ENCODE measurements around the gene KCNN1. TPM values are rescaled to one million over a fixed set of nuclear protein-coding genes. Genes with fewer than 3 reads are reported as not detected.

KCNN1 gene
- polyA plus RNA-seq, 1 donor from 2014 or later: 9.9 TPM

DNA sequence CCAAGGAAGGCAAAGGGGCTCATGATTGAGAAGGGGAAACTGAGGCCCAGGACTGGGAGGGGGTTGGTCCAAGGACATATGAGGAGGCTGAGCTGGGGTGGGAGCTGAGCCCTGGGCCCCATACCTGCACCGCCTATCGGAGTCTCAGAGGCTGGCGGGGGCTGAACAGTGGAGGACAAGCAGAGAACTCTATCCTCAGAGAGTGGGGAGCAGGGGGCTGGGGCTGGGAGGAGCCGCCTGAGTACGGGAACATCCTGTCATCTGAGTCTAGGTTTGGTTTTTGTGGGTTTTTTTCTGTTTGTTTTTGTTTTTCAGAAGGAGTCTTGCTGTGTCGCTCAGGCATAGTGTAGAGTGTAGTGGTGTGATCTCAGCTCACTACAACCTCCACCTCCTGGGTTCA, 47.3 kb downstream of the KCNN1 start:
- Histone ChIP-seq H3K9me2 (ENCODE audit: insufficient read depth, low read length) (no peaks in the 10 kb centered on the region), H3K36me3 (ENCODE audit: insufficient read depth, low read length) (no peaks in the 10 kb centered on the region), H3K4me3 (ENCODE audit: low read length) (no peak overlapping the region), H3K9ac (ENCODE audit: low read length) (no peak overlapping the region), H2AFZ (ENCODE audit: low read depth, low read length) (no peak overlapping the region), H3K27ac (ENCODE audit: low read length) (no peak overlapping the region), H4K20me1 (ENCODE audit: insufficient read depth) (no peaks in the 10 kb centered on the region), H3K79me2 (replicated peaks; ENCODE audit: insufficient read depth, low read length) (no peaks in the 10 kb centered on the region), H3K4me2 (ENCODE audit: low read length) (no peak overlapping the region), H3K9me3 (ENCODE audit: low read length) (no peaks in the 10 kb centered on the region), H3F3A (ENCODE audit: insufficient read depth, low read length, poor library complexity, severe bottlenecking) (no peaks in the 10 kb centered on the region), H3K27me3 (ENCODE audit: insufficient read depth, low read depth, low read length) (no peaks in the 10 kb centered on the region)
- TF ChIP-seq TAF1 (IDR thresholded peaks at IDR 0.05; ENCODE audit: low read depth) (no peak), SMC3 (conservative IDR thresholded peaks at IDR 0.05; ENCODE audit: poor library complexity) (no peak), POLR2AphosphoS5 (IDR thresholded peaks at IDR 0.05) (no peak), MXI1 (conservative IDR thresholded peaks at IDR 0.05; ENCODE audit: poor library complexity, severe bottlenecking) (no peak), EP300 (conservative IDR thresholded peaks at IDR 0.05; ENCODE audit: poor library complexity, severe bottlenecking) (no peak), RAD21 (conservative IDR thresholded peaks at IDR 0.05) (no peak)
- TF ChIP-seq, protein P1, sequence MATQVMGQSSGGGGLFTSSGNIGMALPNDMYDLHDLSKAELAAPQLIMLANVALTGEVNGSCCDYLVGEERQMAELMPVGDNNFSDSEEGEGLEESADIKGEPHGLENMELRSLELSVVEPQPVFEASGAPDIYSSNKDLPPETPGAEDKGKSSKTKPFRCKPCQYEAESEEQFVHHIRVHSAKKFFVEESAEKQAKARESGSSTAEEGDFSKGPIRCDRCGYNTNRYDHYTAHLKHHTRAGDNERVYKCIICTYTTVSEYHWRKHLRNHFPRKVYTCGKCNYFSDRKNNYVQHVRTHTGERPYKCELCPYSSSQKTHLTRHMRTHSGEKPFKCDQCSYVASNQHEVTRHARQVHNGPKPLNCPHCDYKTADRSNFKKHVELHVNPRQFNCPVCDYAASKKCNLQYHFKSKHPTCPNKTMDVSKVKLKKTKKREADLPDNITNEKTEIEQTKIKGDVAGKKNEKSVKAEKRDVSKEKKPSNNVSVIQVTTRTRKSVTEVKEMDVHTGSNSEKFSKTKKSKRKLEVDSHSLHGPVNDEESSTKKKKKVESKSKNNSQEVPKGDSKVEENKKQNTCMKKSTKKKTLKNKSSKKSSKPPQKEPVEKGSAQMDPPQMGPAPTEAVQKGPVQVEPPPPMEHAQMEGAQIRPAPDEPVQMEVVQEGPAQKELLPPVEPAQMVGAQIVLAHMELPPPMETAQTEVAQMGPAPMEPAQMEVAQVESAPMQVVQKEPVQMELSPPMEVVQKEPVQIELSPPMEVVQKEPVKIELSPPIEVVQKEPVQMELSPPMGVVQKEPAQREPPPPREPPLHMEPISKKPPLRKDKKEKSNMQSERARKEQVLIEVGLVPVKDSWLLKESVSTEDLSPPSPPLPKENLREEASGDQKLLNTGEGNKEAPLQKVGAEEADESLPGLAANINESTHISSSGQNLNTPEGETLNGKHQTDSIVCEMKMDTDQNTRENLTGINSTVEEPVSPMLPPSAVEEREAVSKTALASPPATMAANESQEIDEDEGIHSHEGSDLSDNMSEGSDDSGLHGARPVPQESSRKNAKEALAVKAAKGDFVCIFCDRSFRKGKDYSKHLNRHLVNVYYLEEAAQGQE (IDR thresholded peaks at IDR 0.05; ENCODE audit: borderline replicate concordance): no peak

DNA sequence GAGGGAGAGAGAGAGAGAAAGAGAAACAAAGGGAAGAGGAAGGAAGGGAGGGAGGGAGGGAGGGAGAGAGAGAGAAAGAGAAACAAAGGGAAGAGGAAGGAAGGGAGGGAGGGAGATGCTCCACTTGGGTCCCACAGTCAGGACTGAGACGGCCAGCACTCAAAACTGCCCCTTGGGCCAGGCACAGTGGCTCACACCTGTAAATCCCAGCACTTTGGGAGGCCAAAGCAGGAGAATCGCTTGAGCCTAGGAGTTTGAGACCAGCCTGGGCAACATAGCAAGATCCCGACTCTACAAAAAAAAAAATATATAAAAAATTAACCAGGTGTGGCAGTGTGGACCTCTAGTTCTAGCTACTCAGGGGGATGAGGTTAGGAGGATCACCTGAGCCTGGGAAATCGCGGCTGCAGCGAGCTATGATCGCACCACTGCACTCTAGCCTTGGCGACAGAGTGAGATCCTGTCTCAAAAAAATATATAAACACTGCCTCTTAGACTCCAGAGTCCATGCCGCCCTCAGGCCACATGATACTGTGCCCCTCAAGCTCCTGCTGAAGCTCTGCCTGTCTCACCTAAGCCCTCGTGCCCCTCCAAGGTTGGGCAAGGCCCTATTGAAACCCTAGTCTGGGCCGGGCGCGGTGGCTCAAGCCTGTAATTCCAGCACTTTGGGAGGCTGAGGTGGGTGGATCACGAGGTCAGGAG, 49.5 kb downstream of the KCNN1 start:
- Histone ChIP-seq H3K9me3 (ENCODE audit: low read length) (no peaks in the 10 kb centered on the region), H3K9ac (ENCODE audit: low read length) (no peak overlapping the region), H3K27ac (ENCODE audit: low read length) (no peak overlapping the region), H3K79me2 (replicated peaks; ENCODE audit: insufficient read depth, low read length) (no peaks in the 10 kb centered on the region), H3K27me3 (ENCODE audit: insufficient read depth, low read depth, low read length) (no peaks in the 10 kb centered on the region), H3K4me3 (ENCODE audit: low read length) (no peak overlapping the region), H4K20me1 (ENCODE audit: insufficient read depth) (no peaks in the 10 kb centered on the region), H3K36me3 (ENCODE audit: insufficient read depth, low read length) (no peaks in the 10 kb centered on the region), H3K4me2 (ENCODE audit: low read length) (no peak overlapping the region), H2AFZ (ENCODE audit: low read depth, low read length) (no peak overlapping the region), H3F3A (ENCODE audit: insufficient read depth, low read length, poor library complexity, severe bottlenecking) (no peaks in the 10 kb centered on the region), H3K9me2 (ENCODE audit: insufficient read depth, low read length) (no peaks in the 10 kb centered on the region)
- TF ChIP-seq EZH2 (IDR thresholded peaks at IDR 0.05; ENCODE audit: borderline replicate concordance, insufficient read depth, low read length, poor library complexity, severe bottlenecking): no peak
- TF ChIP-seq SMC3 (conservative IDR thresholded peaks at IDR 0.05; ENCODE audit: poor library complexity): no peak
- TF ChIP-seq, protein P2, sequence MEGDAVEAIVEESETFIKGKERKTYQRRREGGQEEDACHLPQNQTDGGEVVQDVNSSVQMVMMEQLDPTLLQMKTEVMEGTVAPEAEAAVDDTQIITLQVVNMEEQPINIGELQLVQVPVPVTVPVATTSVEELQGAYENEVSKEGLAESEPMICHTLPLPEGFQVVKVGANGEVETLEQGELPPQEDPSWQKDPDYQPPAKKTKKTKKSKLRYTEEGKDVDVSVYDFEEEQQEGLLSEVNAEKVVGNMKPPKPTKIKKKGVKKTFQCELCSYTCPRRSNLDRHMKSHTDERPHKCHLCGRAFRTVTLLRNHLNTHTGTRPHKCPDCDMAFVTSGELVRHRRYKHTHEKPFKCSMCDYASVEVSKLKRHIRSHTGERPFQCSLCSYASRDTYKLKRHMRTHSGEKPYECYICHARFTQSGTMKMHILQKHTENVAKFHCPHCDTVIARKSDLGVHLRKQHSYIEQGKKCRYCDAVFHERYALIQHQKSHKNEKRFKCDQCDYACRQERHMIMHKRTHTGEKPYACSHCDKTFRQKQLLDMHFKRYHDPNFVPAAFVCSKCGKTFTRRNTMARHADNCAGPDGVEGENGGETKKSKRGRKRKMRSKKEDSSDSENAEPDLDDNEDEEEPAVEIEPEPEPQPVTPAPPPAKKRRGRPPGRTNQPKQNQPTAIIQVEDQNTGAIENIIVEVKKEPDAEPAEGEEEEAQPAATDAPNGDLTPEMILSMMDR (IDR thresholded peaks at IDR 0.05; ENCODE audit: poor library complexity, severe bottlenecking): no peak
- TF ChIP-seq POLR2AphosphoS5 (IDR thresholded peaks at IDR 0.05): no peak
- TF ChIP-seq, protein P1 (IDR thresholded peaks at IDR 0.05; ENCODE audit: borderline replicate concordance): no peak
- no peak for TF ChIP-seq TAF1 (IDR thresholded peaks at IDR 0.05; ENCODE audit: low read depth)
- TF ChIP-seq MXI1 (conservative IDR thresholded peaks at IDR 0.05; ENCODE audit: poor library complexity, severe bottlenecking): no peak
- no peak for TF ChIP-seq RAD21 (conservative IDR thresholded peaks at IDR 0.05)
- no peak for TF ChIP-seq EP300 (conservative IDR thresholded peaks at IDR 0.05; ENCODE audit: poor library complexity, severe bottlenecking)

All from neural cell (in vitro differentiated cells).